Stimulated activated CD4-positive, alpha-beta T cell treated with anti-CD3 and anti-CD28 coated beads, Interleukin-1b, Interleukin-23, amount 100 ng/mL, for 4 hours (primary cell): ENCODE results near the gene EDNRA.

Experiments
- DNase-seq, 2 donors: peaks; one replicate each; pipeline ENCODE4 v3.0.0-alpha.2; 2020; ENCODE audit warnings: low read depth in 2 of 2

The EDNRA gene

DNA sequence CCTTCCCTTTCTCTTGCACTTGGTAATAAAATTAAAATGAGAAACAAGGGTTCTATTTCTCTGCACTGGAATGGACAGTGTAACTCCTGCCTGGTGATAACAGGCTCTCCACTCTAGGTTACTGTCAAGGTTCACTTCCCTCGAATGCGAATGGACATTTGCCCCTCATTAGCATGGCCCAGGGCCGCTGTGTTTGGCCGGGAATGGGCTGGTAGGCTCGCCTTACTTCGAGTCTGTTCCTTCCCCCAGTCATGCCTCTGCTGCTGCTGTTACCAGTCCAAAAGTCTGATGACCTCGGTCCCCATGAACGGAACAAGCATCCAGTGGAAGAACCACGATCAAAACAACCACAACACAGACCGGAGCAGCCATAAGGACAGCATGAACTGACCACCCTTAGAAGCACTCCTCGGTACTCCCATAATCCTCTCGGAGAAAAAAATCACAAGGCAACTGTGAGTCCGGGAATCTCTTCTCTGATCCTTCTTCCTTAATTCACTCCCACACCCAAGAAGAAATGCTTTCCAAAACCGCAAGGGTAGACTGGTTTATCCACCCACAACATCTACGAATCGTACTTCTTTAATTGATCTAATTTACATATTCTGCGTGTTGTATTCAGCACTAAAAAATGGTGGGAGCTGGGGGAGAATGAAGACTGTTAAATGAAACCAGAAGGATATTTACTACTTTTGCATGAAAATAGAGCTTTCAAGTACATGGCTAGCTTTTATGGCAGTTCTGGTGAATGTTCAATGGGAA lies 61.5 kb downstream of the EDNRA start:
- no peak for DNase-seq

DNA sequence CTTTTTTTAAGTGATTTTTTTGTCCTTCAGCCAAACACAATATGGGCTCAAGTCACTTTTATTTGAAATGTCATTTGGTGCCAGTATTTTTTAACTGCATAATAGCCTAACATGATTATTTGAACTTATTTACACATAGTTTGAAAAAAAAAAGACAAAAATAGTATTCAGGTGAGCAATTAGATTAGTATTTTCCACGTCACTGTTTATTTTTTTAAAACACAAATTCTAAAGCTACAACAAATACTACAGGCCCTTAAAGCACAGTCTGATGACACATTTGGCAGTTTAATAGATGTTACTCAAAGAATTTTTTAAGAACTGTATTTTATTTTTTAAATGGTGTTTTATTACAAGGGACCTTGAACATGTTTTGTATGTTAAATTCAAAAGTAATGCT lies 62.1 kb downstream of the EDNRA start:
- DNase-seq = no peak

DNA sequence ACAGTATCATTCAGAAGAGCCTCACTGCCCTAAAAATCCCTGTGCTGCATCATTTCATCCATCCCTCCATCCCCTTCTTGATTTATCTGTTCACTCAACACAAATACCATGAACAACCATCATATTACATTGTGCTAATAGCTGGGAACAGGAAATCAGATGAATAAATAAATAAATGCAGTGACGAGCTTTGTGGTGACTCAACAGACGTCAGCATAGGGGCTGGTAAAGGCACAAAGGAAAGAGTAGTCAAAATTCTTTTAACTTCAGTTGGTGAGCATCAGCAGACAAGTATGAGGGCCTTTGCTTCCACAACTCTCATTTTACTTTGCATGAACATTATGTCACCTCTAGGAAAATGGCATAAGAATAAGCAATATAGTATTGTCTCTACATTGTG lies 65.5 kb downstream of the EDNRA start:
- no peak for DNase-seq

DNA sequence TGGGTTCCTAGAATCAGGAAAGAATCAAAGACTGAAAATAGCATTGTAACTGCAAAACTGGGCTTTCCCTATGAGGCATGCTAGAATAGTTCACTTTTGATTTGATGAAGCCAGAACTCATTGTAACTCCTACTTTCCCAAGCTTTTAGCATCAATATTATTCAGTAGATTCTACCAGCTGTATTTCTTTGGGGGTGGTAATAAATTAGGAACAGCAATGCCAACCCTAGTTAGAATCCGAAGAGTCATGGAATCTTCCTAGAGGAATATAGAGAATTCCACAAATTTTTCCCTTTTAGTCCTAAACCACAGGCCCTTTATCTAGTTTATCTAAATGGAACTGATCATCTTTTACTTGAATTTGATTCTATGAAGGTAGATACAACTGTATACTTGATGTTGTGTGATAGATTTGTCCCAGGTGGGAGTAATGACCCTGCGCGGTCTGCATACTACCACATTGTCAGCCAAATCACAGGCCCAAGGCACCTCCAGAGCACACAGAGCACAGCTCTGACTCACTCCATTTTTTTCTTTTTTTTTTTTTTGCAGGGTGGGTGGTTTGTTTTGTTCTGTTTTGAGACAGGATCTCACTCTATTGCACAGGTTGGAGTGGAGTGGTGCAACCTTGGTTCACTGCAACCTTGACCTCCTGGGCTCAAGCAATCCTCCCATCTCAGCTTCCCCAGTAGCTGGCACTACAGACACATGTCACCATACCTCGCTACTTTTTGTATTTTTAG lies 66.6 kb downstream of the EDNRA start:
- DNase-seq = no peak

DNA sequence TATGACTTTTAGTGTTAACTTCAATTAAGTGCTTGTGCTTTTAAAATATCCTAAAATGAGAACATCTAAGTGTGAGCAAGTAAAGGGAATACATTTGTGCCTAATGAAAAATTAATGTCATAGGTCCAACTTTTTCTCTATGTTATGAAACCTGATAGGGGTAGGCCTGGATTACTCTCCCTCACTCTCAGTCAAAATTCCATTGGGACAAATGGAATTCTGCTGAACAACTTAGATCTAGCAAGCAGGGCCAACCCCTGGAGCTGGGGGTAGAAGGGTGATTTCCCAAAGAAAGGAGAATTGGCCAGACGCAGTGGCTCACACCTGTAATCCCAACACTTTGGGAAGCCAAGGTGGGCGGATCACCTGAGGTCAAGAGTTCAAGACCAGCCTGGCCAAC lies 67.4 kb downstream of the EDNRA start:
- DNase-seq = no peak

DNA sequence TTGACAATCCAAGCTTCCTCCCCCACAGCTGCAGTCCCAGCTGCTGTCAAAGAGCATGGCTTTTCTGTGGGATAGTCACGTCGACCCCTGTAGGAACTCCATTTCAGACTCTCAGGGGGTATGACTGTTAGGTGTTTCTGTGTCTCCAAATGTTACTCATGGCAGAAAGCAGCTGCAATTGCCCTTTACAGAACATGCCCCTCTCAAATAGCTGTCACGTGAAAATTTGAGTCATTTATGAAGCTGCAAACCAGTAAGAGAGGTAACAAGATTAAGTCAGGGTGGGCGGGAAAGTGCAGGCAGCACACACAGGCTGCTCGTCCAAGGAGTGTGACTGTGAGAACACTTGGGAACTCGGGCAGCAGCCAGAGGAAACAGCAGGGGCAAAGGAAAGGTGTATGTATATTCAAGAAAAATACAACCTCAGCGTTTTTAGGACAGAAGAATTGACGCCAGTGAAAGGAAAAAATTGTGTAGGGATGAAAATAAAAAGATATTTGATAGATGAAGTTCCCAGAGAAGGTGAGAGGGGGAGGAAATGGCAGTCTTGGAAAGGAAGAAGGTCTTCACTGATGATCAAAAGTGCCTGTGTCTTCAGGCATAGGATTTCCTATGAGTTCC lies 69.8 kb downstream of the EDNRA start:
- no peak for DNase-seq

DNA sequence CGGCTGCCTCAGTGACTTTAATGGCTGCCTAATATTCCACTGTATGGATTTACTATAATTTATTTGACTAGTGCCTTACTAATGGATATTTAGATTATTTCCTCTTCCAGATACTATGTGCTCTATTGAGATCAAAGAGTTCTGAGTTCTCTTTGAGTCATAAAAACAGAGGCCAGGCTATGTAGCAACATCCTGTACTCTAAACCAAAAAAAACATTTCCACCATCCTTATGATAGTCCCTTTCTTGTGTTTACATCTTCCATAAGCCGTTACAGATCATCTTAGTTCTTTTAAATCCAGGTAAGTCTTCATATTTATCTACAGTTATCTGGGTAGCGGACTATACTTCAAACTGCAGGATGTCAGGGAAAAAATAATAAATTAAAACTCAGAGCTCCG lies 79.7 kb downstream of the EDNRA start:
- DNase-seq = no peak

DNA sequence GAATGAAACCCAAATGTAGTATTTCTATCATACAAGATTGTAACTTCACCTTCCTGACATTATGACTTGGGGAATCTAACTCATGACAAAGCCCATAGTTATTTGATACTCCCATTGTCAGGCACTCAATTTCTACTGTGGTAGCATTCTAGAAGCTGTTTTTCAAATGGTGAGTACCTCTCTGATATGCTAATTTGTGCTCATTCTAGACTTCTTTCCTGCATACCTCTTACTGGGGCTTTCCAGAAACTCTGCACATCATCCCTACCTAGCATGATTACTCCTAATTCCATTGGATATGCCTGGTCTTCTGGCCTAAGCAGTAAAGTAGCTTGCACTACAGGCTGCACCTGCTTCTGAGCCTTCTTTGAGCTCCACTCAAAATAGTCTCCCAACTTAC lies 85.9 kb downstream of the EDNRA start:
- no peak for DNase-seq

DNA sequence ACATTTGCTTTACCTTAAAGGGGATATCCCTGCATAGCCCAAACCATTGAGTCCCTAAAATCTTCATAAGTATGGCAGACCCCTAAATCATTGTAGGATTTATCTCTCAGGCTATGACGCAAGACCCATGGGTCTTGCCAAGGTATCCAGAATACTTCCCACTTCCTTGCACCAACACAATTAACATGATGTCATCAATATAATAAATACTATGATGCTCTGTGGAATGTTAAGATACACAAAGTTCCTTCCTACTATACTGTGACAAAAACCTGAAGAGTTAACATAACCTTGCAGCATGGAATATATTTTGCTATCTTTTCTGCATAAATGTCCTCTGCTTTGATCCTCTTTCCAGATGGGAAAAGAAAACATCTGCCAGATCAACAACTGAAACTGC lies 86.4 kb downstream of the EDNRA start:
- DNase-seq = no peak

DNA sequence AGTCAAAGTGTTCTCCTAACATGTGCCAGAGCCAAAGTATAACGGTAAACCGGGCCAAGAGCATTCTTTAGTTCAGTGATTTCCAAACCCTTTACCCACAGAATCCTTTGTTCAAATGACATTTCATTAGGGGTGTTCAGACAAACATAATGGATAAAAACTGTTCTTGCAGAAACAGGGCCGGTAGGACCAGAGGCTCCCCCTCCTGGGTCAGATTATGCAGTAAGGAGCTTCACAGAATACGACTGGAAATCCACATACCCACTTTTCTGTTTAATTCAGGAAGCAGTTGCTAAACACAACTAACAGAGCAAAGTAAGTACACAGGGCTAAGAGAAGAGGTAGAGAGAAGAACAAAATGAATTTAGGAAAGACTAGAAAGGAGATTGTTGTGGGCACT lies 89.7 kb downstream of the EDNRA start:
- no peak for DNase-seq

DNA sequence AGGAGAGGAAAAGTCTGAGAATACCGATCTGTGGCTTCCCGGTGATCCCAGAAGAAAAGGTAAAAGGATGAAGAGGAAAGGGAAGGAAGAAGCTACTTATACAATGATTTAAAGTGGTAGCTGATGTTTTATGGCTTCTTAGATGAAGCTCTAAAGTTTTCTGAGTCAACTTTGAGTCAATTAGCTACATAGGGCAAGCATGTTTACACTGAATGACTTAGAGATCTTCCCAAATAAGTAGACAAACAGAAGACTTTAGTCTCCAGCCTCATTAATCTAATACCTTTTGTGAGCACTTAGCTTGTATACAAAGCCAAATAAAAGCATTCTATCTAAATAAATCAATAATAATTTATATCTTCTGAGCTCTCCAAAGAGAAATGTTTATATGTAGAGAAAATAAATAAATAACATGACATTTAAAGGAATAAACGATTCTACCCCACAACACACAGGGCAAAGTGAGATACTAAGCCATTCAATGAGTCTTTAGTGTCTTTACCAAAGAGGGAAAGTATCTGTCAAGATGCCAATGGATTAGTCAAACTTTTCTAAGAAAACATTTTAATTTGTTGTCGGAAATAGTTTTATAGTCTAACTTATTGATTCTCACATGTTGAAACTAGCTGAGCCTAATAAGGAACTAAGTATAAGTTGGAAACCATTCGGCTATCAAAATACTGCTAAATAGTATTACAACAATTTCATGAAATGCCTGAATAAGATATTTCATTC lies 90.3 kb downstream of the EDNRA start:
- DNase-seq = no peak

DNA sequence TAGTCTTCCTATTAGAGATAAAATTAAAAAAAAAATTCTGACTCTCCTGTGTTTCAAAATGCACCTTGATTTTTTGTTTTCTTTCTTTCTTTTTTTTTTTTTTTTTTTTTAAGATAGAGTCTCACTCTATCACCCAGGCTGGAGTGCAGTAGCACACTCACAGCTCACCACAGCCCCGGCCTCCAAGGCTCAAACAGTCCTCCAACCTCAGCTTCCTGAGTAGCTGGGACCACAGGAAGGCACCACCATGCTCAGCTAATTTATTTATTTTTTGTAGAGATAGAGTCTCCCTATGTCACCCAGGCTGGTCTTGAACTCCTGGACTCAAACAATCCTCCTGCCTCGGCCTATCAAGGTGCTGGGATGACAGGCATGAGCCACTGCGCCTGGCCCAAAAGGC lies 95.2 kb downstream of the EDNRA start:
- DNase-seq = no peak

DNA sequence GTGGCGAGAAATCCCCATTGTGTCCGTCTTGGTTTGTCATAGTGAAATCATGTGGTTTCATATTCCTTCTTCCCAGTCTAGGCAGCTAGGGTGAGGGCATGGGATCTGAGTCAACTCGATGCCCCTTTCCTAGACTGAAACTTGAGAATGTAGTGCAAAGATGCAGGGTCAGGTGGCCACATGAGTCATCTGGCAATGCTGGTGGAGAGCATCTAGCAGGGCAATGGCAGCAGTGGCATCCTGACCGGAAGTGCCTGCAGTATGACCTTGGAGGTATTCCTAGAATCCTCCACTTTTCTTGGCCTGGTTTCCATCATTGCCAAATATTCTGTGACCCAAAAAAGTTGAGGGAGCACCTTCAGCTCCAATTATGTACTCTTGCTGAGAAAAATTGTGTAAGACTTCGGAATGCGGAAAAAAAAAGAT lies 97.2 kb downstream of the EDNRA start:
- no peak for DNase-seq

DNA sequence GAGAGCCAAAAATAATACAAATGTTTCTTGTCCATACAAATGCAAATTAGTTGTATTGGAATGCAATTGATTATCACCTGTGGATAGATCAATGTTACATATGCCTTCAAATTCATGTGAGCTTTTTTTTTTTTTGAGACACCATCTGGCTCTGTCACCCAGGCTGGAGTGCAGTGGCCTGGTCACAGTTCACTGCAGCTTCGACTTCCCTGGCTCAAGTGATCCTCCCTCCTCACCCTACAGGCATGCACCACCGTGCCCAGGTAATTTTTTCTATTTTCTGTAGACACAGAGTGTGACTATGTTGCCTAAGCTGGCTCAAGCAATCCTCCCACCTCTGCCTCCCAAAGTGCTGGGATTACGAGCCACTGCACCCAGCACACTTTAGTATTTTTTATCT lies 97.7 kb downstream of the EDNRA start:
- no peak for DNase-seq

DNA sequence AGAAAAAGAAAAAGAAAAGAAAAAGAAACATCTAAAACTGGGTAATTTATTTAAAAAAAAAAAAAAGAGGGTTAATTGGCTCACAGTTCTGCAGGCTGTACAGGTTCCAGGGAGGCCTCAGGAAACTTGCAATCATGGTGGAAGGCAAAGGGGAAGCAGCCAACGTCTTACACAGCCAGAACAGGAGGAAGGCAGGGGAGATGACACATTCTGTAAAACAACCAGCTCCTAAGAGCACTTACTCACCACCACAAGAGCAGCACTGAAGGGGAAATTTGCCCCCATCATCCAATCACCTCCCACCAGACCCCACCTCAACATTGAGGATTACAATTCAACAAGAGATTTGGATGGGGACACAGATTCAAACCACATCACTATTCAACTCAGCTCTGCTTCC lies 99.5 kb downstream of the EDNRA start:
- no peak for DNase-seq

DNA sequence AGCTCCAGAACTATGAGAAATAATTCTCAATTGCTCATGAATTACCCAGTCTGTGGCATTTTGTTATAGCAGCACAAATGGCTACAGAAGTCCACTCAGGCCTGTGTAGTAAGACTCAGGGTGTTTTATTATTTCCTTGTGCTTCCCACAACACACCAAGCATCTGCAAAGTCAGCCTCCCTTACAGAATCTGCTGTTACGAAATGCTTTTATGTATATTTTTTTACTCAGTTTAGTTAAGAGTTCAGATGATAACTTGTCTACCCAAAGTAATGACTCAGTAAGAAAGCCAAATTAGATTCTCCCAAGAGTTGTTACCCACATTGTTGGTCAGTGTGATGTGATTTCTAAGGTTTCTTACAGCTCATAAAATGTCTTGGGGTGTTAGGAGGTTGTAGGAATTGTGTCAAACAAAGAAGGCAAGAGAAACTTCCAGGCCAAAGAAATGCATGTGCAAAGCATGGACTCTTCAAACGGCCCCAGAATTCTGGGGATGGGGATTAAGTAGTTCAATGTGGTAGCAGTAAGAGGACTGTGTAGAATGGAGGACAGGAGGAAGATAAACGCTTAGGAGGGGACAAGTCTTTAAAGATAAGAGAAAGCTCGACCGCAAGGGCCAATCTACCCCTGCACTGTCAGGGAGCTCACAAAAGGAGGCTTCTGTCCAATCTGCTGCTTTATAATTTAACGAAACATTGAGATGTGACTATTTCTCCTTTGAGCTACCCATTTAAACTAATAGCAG lies 100.9 kb downstream of the EDNRA start:
- DNase-seq = no peak

DNA sequence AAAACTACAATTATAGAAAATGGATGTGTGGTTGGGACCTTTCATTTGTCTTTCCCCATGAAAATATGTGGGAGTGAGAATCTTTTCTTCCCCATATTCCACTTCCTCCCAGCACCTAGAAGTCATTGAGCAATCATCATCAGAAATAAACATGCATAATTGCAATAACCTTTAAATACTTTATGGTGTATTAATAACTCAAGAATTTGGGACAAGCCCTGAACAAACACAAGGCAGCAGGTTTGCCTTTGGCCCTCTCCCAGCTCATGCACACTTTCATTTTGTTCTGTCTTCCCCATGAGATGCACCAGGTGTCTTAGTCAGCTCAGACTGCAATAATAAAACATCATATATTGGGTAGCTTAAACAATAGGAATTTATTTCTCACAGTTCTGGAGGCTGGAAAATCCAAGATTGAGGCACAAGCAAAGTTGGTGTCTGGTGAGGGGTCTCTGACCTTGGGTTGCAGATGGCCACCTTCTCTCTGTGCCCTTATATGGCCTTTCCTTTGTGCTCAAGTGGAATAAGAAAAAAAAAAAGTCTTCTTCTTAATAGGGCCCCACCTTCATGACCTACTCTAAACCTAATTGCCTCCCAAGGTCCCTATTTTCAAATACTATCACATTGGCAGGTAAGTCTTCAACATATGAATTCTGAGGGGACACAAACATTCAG lies 101.6 kb downstream of the EDNRA start:
- DNase-seq = no peak

DNA sequence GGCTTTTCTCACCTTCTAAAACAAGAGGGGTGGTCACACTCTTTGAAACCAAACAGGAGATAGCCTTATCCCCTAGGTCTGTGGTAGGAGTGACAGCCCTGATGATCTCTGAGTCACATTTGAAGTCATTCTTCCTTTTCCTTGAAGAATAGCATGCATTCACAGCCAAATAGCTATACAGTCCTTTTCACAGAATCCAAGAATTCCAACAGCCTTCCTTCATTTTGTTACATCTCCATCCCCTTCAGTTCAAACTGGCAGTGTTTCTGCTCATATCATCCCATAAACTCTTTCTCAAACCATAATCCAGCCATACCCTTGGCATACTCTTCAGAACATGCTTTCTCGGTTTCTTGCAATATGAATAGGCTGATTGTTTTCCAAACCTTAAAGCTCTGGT lies 103.0 kb downstream of the EDNRA start:
- DNase-seq = no peak

DNA sequence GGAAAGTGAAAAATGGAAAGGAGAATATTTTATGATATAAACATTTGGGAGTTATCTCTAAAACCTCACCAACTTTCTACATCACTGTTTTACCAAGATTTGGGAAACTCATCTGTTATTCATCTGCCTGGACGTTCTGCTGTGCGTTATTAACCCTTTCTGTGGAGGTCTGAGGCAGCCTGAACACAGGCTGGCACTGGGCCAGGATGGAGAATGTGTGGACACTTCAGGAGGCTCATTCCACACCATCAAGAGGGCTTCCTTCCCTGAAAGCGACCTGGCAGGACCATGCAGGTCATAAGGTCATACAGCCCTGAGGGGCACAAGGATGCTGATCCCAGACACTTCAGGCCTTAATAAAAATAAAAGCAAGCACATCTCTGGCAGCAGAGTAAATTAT lies 105.1 kb downstream of the EDNRA start:
- DNase-seq = no peak

DNA sequence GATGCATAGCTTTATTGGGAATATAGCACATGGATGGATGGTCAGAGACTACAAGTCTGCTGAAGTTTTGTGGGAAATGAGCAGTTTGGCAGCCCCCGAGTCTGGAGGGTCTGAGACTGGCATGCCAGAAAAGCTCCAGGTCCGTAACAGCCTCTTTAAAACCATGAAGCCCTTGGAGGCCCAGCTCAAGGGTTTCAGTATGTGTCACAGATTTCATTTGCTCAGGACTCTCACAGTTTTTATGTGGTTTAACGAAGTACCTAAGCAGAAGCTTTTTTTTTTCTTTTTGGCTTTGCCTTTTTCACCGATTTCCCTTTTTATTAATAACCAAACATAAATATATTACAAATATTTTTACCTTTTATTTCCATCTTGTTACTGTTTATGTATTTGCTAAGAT lies 105.7 kb downstream of the EDNRA start:
- DNase-seq = no peak

DNA sequence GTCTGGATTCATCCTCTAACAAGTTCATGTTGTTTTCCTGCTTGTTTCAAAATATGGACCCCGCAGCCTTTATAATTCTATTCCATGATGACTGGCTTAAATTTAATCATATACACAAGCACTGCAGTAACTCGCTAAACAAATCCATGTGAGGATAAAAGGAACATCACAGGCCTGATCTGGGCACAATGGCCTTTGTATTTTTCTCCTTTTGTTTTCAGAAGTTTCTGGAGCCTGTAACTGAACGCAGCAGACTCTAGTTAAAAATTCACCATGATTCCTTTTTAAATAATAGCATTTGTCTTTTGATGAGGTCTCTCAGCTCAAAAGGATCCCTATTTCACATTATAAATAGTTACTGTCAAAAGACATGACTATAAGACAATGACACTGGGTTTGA lies 106.1 kb downstream of the EDNRA start:
- DNase-seq = no peak
